GM12878 (cell line): ENCODE results near the gene HERC6.

Source experiments
- CTCF ChIP-seq, 3 experiments: IDR thresholded peaks in 2 of 3; conservative IDR thresholded peaks in 1 of 3; 2 replicates each; pipeline ENCODE4 v1.5.1; 2011; ENCODE audit warnings: low read depth in 3 of 3, low read length in 3 of 3, mild to moderate bottlenecking in 3 of 3, control low read depth in 2 of 3, moderate library complexity in 2 of 3, inconsistent platforms in 1 of 3, mixed read lengths in 1 of 3; ENCODE audit not compliant: control insufficient read depth in 2 of 3, insufficient read depth in 1 of 3; ENCODE audit errors: extremely low read depth in 1 of 3
- EP300 ChIP-seq, 2 experiments: fragments of 150-350 bp in 1 of 2; IDR thresholded peaks; 2 replicates each; pipeline ENCODE4 v1.6.1; 2011 to 2012; ENCODE audit warnings: low read depth in 2 of 2, low read length in 2 of 2, borderline replicate concordance in 1 of 2, improper control_type of control experiment in 1 of 2, inconsistent platforms in 1 of 2; ENCODE audit not compliant: control insufficient read depth in 1 of 2
- FOXM1 ChIP-seq: IDR thresholded peaks from 2 replicates; pipeline ENCODE4 v1.6.1; 2012; ENCODE audit warnings: low read depth, mild to moderate bottlenecking, inconsistent platforms, low read length, moderate library complexity
- HDAC6 ChIP-seq: fragments of 200-600 bp; sonication (generic); IDR thresholded peaks from one replicate; pipeline ENCODE4 v1.8.0; 2017; ENCODE audit warnings: antibody characterized with exemption; ENCODE audit not compliant: unreplicated experiment
- PKNOX1 ChIP-seq: fragments of 450-650 bp; IDR thresholded peaks from 2 replicates; pipeline ENCODE4 v1.6.1; 2016; ENCODE audit warnings: mild to moderate bottlenecking
- POLR2A ChIP-seq: IDR thresholded peaks from 2 replicates; pipeline ENCODE4 v1.6.1; 2011; ENCODE audit warnings: low read depth, mild to moderate bottlenecking, low read length
- POU2F2 ChIP-seq: IDR thresholded peaks from 3 replicates; pipeline ENCODE4 v1.6.1; 2011; ENCODE audit warnings: low read depth, mild to moderate bottlenecking, low read length, borderline replicate concordance
- SUPT20H ChIP-seq: IDR thresholded peaks from 2 replicates; pipeline ENCODE4 v1.6.1; 2011; ENCODE audit warnings: low read depth, mild to moderate bottlenecking, low read length, moderate library complexity, borderline replicate concordance; ENCODE audit not compliant: control insufficient read depth
- SUZ12 ChIP-seq: fragments of 200-600 bp; sonication (generic); IDR thresholded peaks from one replicate; pipeline ENCODE4 v1.6.1; 2018; ENCODE audit warnings: antibody characterized with exemption, mild to moderate bottlenecking; ENCODE audit not compliant: unreplicated experiment

- no peak for TF ChIP-seq POLR2A
- no peak for TF ChIP-seq CTCF (IDR thresholded peaks at IDR 0.05 in 2 of 3, conservative IDR thresholded peaks at IDR 0.05 in 1 of 3; ENCODE audit: control insufficient read depth in 2 of 3, extremely low read depth in 1 of 3, insufficient read depth in 1 of 3, low read depth in 3 of 3, low read length in 3 of 3)
- TF ChIP-seq HDAC6, result no peak
- TF ChIP-seq POU2F2, result no peak
- TF ChIP-seq PKNOX1, result no peak
- TF ChIP-seq EP300 (IDR thresholded peaks at IDR 0.05; ENCODE audit: borderline replicate concordance in 1 of 2, control insufficient read depth in 1 of 2, low read depth in 2 of 2, low read length in 2 of 2), result no peak
- no peak for TF ChIP-seq FOXM1
- no peak for TF ChIP-seq SUPT20H
- no peak for TF ChIP-seq SUZ12
Observed at GRCh38 chr4:88360256-88360655, 18.4 kb upstream of the HERC6 start.
